Fibroblast of lung (primary cell): ENCODE measurements around the gene USP6NL.

Experiments used
- CTCF ChIP-seq, 2 donors: IDR thresholded peaks in 1 of 2; conservative IDR thresholded peaks in 1 of 2; 1 replicate in 1 of 2; 2 replicates in 1 of 2; pipeline ENCODE4 v1.5.1; 2011 to 2012; ENCODE audit warnings: low read length in 2 of 2, control low read depth in 1 of 2, inconsistent platforms in 1 of 2, low read depth in 1 of 2, mild to moderate bottlenecking in 1 of 2
- EZH2 ChIP-seq: IDR thresholded peaks from 2 replicates; pipeline ENCODE4 v1.5.1; 2012; ENCODE audit warnings: low read length, control low read depth, mild to moderate bottlenecking; ENCODE audit errors: missing control alignments

- TF ChIP-seq CTCF (conservative IDR thresholded peaks at IDR 0.05 in 1 of 2, IDR thresholded peaks at IDR 0.05 in 1 of 2; ENCODE audit: low read depth in 1 of 2, low read length in 2 of 2) (no peak), EZH2 (no peak)
Observed at GRCh38 chr10:11425296-11425610, 186.2 kb downstream of the USP6NL start.
